HG03060 (cell line): ENCODE measurements around the gene NCOA7.

Source experiments
- ATAC-seq: cut with Tn5 transposase; IDR thresholded peaks from one replicate; pipeline ENCODE4 v1.9.1; 2021; ENCODE audit warnings: low read depth, moderate number of reproducible peaks; ENCODE audit not compliant: unreplicated experiment

The NCOA7 gene

DNA sequence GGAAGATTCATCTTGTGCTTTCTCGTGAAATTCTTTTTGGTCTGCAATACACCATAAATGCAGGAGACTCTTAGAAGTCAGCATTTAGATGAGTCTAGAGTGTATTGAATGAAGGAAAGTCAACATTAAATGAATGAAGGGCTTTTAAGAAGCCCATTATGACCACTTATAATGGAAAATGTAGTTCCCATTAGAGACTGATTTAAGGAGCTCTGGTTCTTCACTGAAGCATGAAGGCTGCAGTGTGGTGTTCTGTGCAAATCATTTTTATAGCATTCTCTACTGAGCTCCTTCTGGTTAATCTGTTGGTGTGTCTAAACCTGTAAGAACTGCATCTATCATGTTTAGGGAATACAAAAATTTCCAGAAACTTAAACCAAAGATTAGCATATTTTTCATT, 19.7 kb downstream of the NCOA7 start:
- no peak for ATAC-seq

DNA sequence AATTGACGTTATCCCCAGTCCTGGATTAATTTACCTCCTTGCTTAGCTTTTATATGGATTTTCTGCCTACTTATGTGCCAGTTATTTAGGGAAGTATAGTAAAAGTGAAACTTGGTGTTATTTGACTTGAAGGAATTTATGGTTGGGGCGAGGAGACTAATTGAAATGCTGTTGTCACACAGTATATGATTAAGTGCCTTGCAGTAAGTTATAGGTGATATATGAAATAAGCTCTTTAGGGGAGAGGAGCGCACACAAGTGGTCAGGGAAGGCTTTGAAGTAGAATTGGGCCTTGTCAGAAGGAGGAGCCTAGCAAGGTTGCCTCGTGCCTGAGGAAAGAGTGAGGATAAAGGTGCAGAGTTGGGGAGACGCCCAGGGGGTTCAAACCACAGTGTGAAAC, 20.5 kb downstream of the NCOA7 start:
- ATAC-seq = no peak

DNA sequence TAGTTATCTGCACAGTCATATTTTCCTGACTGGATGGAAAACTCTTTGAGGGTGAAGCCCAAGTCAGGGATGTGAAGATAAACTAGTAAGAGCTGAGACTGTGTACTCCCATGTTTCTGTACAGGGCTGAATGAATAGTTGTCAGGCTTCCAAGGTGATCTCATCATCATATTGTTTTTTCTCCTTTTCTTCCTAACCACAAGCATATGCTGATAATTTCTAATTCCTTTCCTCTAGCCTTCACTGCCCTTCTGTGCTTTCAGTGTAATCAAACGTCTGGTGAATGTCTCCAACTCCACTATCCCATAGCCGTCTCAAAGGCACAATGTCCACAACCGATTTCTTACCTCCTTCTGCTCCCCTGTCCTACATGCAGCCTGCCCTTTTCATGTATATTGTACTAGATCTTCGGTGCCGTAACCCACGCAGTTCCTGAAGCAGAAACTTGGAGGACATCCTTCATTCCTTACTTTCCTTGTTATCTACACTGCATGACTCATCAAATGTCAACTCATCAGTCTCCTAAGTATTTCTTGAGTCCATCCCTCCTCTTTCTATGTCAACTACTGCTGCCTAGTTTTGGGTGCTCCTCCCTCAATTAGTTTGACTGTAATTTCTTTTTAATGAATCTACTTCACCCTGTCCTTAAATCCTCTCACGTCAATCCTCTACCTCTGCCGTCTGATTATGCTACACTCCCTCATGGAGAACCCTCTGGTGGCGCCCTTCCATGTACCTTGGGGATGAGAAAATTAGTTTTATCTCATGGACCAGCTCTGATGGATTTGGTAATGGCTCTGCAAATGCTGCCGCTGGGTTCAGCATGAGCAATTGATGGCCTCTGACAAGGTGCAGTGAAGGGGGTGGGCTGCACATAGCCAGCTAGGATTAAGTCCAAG, 21.9 kb downstream of the NCOA7 start:
- no peak for ATAC-seq

DNA sequence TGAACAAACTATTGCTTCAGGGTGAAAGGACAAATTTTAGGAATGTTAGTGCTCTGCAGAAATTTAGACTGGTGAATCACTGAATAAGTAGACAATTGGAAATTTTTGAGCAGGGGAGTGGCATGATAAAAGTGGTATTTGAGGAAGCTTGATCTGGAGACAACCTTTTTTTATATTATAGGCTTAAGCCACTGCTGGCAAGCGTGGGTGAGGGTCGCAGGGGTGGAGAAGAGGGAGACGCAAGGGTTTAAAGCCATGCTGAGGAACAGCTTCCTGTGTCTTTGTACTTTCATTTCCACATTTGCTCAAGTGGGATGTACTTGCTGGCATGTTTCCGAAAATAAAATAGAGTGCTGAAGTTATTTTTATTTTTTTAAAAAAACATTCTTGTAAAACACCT, 23.7 kb downstream of the NCOA7 start:
- ATAC-seq = no peak

DNA sequence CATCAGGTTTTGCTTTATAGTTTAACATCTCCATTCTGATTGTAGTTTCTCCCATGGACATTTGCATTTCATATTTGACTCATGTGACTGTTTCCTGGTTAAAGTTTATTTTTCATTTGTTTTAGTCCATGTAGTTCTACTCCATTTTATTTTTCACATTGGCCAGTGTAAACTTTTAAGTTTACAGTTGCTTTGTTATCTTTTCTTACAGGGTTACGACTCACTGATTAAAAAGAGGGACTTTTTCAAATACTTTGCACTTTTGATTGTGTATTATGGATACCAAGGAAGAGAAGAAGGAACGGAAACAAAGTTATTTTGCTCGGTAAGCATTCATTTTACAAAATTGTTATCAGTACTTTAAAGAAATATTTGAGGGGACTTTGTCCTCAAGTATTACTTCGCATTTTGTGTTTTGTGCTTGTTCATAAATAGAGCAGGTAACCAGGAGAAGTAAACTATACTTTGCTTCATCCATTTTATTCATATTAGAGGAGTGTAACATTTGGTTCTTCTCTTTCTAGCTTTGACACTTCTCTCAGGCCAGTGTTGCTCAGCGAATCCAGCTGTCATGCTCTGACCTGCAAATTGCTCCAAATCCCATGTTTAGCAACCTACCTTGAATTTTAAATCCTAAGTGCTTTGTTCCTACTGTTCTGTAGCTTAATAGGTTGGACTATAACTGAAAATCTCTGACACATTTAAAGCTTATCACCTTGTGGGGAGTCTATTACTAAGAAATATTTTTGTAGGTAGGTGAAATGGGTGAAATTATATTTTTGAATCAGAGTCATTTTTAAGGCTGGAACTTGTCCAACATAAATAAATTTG, 24.5 kb downstream of the NCOA7 start:
- ATAC-seq = no peak

DNA sequence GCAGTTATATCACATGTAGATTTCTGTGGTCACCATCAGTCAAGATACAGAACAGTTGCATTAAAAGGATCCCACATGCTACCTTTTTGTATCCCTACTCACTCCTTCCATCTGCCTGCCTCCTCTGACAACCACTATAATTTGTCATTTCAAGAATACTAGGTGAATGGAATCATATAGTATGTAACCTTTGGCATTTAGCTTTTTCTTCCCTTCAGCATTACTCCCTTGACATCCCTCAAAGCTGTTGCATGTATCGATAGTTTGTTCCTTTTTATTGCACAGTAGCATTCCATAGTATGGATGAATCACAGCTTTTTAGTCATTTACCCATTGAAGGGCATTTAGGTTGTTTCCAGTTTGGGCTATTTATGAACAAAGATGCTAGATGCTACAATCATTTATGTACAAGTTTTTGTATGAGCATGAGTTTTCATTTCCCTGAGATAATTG, 26.1 kb downstream of the NCOA7 start:
- no peak for ATAC-seq

DNA sequence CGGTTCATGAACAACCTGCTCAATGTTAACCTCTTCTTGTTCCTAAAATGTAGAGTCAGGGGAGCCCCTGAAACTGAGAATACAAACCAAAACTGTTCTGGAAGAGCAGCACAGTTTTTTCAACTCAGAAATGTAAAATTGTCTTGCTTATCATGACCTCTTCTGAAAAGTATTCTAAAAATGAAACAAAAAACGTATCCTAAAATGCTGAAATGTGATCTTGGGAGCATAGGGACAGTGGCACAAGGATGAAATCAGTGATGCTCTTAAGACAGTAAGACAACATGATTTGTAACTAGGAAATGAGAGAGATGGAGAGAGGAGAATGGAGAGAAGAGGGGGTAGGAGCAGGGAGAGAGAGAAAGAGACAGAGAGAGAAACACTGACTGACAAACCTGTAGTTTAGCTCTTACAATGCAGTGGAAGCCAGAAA, 27.5 kb downstream of the NCOA7 start:
- no peak for ATAC-seq

DNA sequence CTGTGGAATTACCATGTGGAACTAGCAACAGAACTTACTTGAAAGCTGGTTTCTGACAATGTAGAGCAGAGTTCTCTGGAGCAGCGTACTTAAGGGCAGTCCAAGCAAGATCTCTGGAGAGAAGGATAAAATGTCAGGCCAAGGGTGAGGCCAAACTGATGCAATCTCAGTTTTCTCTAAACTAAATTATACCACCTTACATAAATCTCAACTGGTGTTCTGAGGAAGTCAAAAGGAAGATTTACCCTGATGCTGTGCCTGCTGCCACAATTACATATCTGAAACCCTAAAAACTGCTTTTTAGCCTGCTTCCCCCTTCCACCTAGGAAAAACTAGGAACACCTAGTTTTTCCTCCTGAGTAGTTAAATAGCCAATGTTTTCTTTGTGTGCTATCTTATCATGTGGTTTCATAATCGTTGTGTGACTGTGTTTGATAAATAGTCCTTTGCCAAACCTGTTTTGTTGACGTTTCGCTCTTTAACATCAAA, 28.1 kb downstream of the NCOA7 start:
- ATAC-seq = no peak

DNA sequence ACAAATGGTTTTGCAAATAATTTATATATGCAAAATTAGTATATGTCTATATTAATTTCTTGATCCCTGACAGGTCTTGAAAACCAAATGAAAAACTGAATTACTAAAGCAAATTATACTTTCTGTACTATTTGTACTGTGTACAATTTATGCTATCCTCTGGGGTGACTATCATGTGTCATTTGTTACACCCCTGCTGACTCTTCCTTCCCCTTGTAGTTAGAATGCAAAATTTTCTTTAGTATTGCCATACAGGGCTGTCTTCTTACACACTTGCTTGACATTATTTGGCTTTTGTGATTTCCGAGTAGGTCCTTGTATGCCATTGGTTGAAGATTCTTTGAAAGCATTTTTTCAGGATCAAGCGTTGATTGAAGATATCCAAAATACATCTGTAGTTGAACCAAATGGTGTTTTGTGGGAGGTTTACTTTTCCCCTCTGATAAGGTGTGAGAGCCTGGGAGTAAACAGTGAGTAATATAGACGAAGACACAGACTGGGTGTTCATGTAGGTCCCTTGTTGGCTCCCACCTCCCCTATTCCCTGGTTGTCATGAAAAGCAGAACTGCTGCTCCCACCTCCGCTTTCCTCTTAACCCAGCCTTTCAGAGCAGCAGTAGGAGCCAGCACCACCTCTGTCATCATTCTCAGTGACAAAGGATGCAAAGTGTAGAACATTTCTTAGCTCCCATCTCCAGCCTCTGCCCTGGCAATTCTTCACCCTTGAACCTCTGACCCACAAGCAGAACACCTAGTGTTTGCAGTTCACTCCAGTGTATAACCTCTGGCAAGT, 29.0 kb downstream of the NCOA7 start:
- no peak for ATAC-seq

DNA sequence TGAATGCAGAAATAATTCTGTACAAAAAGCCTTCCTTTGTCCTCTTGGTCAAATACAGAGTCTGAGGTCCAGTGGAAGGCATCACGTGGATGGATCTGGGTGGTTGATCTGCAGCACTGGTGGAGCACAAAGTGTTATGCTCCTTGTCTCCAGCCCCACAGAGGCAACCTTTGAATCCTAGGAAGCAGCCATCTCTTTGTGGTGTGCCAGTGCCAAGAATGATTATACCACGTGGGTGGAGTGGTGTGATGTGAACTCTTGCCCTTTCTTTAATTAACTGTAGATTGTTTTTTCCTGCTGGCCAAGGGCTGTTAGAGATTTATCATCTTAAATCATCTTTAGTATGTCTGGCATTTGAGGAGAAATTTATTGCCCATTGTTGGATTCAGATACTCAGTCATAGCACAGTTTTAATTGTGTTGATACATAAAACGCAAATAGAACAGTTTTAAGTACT, 31.1 kb downstream of the NCOA7 start:
- ATAC-seq = no peak

DNA sequence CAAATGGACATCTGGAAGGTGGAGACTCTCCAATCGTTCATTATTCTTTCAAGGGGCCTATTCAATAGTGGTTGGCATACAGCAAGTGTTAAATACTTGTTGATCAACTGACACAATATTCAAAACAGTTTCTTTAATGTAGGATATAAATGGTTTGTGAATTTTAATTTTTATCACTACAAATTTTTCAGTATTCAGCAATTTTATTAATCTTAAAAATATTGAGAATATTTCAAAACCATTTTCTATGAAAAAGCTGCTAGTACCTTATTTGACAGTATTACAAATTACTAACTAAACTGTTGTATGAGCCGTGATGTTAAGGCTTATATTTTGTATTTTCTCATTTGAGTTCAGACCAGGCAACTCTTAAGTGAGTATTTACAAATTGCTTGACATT, 32.4 kb downstream of the NCOA7 start:
- ATAC-seq = no peak

DNA sequence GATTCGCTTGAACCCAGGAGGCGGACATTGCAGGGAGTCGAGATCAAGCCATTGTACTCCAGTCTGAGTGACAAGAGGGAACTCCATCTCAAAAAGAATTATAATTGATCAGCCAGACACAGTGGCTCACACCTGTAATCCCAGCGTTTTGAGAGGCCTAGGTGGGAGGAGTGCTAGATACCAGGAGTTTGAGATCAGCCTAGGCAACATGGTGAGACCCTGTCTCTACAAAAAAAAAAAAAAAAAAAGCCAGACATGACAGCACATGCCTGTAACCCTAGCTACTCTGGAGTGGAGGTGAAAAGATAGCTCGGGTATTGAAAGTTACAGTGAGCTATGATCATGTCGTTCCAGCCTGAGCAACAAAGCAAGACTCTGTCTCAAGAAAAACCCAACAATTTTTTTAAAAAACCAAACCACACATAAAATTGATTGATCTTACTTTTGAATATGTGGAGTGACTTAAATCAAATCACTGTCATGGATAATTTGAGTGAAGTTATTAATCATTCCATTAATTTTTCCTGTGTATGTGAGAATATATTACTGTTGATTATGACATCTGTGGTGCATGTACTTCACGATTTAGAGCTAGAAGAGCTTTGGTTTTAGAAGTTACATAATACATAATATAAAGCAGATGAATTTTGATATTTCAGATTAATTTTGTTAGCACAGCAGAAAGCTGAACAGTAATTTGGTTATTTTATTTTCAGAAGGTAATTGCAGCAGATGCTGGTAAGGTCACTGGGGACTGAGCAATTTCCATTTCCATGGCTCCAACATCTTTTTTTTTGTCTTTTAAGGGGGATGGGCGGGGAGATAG, 34.4 kb downstream of the NCOA7 start:
- ATAC-seq = no peak

DNA sequence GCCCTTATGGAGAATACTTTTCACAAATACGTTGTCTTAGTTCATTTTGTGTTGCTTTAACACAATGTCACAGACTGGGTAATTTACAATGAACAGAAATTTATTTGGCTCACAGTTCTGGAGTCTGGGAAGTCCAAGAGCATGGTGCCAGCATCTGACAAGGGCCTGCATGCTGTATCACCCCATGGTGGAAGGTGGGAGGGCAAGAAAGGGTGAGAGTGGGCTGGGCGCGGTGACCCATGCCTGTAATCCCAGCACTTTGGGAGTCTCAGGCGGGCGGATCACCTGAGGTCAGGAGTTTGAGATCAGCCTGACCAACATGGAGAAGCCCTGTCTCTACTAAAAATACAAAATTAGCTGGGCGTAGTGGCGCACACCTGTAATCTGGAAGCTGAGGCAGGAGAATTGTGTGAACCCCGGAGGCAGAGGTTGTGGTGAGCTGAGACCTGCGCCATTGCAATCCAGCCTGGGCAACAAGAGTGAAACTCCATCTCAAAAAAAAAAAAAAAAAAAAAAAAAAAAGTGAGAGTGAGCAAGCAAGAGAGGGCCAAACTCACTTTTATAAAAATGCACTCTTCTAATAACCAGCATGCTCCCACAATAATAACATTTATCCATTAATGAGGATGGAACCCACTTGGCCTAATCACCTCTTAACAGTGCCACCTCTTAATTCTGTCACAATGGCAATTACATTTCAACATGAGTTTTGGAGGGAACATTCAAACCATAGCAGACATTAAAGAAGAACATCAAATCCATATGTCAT, 36.1 kb downstream of the NCOA7 start:
- ATAC-seq = no peak

DNA sequence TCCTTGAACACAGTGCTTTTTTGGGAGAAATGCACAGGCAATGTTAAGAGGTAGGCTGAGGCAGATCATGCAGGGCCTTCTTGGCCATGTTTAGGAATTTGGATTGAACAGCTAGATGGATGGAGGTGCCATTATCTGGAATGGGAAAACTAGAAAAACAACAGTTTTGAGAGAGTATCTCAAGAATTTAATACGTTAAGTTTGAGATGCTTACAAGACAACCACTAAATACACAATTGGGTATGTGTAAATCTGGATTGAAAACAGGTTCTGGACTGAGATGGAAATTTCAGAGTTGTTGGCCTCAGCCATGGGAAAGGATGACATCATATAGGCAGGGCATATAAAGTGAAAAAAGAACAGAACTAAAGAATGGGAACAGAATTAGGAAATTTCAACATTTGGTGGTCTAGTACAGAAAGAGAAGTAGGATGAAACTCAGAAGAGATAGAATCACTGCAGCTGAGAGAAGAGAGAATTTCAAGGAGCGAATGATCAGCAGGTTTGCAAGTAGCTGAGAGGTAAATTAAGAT, 37.1 kb downstream of the NCOA7 start:
- no peak for ATAC-seq

DNA sequence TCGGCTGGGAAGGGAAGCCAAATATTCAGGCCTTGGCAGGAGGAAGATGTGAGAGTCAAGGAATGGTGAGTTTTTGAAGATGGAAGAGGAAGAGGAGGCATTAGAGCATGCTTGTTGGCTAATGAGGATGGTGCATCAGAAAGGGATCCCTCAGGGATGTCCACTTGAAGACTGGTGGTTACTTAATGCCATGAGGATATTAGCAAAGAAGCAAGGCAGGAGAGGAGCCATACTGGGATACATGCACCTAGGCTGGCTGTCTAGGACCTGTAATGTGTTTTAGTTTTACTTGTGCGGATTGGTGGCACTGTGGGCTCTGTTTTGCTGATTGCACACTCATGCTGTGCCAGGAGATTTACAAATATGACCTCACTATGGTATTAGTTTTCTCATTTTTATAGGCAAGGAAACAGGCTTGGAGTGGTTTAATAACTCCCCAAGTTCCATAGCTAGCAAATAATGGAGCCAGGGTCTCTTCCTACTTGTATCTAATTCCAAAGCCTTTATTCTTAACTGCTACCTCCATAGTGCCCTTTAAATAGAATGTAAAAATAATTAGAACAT, 37.8 kb downstream of the NCOA7 start:
- ATAC-seq = no peak

DNA sequence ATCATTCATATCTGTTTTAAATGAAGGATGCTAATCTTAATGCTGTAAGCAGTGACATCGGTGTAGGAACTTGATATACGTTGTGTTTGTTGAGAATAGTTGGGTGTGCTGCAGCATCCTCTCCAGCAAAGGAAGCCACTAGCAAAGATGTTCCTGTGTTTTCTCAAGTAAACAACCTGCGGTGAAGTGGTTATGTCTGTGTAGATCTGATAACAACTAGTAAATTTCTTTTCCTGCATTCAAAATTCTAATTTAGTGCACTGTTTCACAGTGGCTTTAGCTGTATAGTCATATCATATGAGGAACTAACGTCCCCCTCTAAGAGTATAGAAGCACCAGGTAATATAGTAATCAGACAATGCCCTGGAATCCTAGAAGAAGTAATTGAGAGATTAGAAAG, 38.7 kb downstream of the NCOA7 start:
- no peak for ATAC-seq

DNA sequence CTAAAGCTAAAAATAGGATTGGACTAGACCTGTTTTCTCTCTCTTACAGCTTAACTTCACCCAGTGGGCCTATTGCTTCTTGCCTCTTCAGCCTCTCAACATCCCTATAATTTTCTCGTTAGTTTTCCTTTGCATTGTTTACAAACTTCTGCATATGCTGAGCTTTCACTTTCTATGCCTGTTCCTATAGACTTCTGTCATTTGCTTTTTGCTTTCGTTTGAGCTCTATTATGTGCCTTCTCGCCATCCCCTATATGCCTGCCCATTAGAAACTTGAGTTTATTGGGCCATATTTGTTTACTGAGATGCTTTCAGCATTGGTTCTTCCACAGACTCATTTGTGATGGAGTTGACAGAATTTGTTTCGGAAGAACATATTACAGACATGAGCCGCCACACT, 40.9 kb downstream of the NCOA7 start:
- ATAC-seq = no peak

DNA sequence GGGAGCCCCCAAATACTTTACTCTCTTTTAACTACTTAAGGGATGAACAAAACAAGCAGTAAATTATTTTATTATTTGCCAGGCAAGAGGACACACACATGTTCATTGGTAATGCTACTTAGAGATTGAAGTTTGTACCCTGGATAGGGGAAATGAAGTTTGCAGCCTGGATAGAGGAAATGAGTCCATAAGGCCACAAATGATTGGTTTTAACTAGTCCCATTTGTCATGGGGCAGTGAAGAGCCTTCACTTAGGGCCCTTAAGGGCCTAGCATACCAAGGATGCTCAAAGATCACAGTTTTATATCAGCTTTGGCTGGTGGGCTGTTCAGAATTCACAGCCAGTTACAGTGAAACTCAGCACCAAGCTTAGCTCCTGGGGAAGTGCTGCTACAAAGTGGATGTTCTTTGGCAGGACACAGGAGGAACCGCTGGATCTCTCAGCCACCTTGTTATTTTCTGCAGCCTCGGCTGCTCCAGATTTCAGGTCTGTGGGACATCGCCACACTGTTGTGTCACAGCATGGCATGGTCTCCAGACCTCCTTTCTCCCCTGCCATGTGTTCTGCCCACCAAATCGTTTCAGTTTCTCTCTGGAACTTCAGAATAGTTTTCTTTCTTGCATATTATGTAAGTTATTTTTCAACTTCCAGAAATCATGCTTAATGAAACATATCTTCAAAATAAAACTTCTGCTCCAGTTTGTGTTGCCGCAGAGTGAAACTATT, 41.8 kb downstream of the NCOA7 start:
- ATAC-seq = no peak
